GM13976 (cell line): Measurements from ENCODE around the gene PARS2.

Experiments used
- DNase-seq: peaks from one replicate; pipeline ENCODE4 v3.0.0; 2012; ENCODE audit warnings: low spot score
- in situ Hi-C: fragments of 300-500 bp; cut with MboI; formaldehyde crosslinking; loops from one replicate; pipeline ENCODE4 v1.12.0; 2022; ENCODE audit warnings: low sequenced_read_pairs, mixed read lengths, inconsistent platforms; ENCODE audit not compliant: unreplicated experiment
- TF ChIP-seq, protein P1 (sequence below): IDR thresholded peaks from 2 replicates; pipeline ENCODE4 v1.5.1; 2012; ENCODE audit warnings: borderline replicate concordance, mild to moderate bottlenecking; ENCODE audit not compliant: insufficient read depth; ENCODE audit errors: extremely low read depth, missing control alignments, control extremely low read depth

The PARS2 gene

GRCh38 chr1:54709547-54710292 is 54.6 kb downstream of the PARS2 start:
- peak; percentile 3 for DNase-seq
- in situ Hi-C loops, result no loop called here

DNA sequence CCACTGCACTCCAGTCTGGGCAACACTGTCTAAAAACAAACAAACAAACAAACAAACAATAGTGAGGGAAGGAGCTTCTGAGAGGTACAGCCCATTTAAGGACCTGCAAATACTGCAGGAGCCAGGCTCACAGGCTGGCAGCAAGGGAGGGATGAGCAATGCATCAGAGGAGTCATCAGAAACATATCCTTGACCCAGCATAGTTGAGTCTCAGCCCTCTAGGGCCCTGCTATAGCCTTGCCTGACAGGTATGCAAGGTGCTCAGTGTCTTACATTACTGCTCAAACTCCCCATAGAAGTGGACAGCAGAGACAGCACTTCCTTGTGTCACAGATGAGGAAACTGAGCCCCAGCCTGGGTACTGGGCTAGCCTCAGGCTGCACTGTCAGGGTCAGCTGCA is 55.9 kb downstream of the PARS2 start:
- no peak for DNase-seq
- TF ChIP-seq, protein P1, sequence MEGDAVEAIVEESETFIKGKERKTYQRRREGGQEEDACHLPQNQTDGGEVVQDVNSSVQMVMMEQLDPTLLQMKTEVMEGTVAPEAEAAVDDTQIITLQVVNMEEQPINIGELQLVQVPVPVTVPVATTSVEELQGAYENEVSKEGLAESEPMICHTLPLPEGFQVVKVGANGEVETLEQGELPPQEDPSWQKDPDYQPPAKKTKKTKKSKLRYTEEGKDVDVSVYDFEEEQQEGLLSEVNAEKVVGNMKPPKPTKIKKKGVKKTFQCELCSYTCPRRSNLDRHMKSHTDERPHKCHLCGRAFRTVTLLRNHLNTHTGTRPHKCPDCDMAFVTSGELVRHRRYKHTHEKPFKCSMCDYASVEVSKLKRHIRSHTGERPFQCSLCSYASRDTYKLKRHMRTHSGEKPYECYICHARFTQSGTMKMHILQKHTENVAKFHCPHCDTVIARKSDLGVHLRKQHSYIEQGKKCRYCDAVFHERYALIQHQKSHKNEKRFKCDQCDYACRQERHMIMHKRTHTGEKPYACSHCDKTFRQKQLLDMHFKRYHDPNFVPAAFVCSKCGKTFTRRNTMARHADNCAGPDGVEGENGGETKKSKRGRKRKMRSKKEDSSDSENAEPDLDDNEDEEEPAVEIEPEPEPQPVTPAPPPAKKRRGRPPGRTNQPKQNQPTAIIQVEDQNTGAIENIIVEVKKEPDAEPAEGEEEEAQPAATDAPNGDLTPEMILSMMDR, result no peak
- in situ Hi-C loops, result no loop called here

More at GRCh38 chr1:54709547-54710292, 54.6 kb downstream of the PARS2 start:
- TF ChIP-seq, protein P1, result no peak
